GM19240 (cell line): Measurements from ENCODE around the gene ESAM.
A peak's percentile ranks its signal among the peaks of the same experiment; 100 is the strongest.

Experiments
- DNase-seq: peaks from one replicate; pipeline ENCODE4 v3.0.0; 2011; ENCODE audit warnings: low spot score; ENCODE audit not compliant: insufficient read length

The ESAM gene

DNA sequence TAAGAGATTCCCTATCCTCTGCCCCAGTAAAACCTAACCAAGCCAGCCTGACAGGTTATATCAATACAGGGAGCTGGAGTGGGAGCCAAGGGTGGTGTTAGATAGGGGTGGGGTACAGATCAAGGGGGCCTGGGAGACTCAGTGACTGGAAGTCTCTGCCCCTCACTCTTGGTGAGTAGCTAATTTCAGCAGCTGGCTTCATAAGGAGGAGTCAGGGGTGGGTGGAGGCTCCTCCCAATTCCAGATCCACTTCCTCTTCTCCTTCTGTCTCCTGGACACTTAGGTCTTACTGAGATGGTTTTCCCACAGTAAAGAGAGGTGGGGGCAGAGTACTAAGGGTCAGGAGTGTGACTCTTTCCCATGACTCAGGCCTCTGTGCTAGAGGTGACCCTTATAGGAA is 8.9 kb downstream of the ESAM start:
- no peak for DNase-seq

GRCh38 chr11:124752471-124753102 is 9.5 kb downstream of the ESAM start:
- no peak for DNase-seq

GRCh38 chr11:124751741-124752470 is 10.2 kb downstream of the ESAM start, which contains the start of gene VSIG2:
Gene VSIG2, minus strand, starts transcription at chr11:124752255. Its CDS starts 118 bp downstream, at chr11:124752137.
- no peak for DNase-seq

- DNase-seq = no peak
Measured at GRCh38 chr11:124751391-124751740, 10.7 kb downstream of the ESAM start.

- no peak for DNase-seq
Measured at GRCh38 chr11:124749912-124750311, 12.2 kb downstream of the ESAM start.

- DNase-seq = no peak
Measured at GRCh38 chr11:124748481-124749343, 13.4 kb downstream of the ESAM start.

DNA sequence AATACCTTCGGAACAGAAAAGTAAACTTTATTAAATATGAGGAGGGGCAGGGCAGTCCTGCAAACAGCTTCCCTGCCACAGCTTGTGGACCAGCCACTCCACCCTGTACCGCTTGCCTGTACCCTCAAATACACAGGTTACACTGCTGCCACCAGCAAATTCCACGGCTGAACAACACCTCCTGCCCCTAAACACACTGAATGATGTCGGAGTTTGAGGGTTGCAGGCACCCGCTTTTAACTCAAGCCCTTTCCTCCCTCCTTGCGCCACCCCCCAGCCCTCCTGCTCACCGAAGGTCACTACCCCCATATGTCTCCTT is 14.0 kb downstream of the ESAM start:
- DNase-seq = no peak

- DNase-seq = no peak
Measured at GRCh38 chr11:124747406-124748099, 14.5 kb downstream of the ESAM start.

GRCh38 chr11:124746621-124747243 is 15.4 kb downstream of the ESAM start:
- peak; percentile 98 for DNase-seq

- DNase-seq = no peak
Measured at GRCh38 chr11:124745835-124746620, 16.1 kb downstream of the ESAM start.

GRCh38 chr11:124745270-124745834 is 16.7 kb downstream of the ESAM start:
- no peak for DNase-seq

- DNase-seq = no peak
Measured at GRCh38 chr11:124743050-124743449, 19.0 kb downstream of the ESAM start.

DNA sequence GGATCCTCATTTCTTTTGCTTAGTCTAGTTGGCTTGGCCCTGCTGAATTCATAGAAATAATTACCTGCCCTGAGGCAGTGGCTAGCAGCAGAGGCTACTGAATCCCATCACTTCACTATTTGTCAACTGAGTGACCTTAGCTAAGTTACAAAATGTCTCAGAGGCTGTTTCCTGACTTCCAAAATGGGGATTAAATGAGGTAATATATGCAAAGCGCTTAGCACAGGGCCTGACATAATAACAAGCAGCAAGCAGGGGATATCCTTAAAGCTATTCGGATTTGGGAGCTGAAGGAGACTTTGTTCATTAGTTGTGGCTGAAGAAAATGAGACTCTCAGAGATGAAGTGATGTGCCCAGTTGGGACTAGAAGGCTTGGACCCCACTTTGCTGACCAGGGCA is 19.5 kb downstream of the ESAM start:
- no peak for DNase-seq

DNA sequence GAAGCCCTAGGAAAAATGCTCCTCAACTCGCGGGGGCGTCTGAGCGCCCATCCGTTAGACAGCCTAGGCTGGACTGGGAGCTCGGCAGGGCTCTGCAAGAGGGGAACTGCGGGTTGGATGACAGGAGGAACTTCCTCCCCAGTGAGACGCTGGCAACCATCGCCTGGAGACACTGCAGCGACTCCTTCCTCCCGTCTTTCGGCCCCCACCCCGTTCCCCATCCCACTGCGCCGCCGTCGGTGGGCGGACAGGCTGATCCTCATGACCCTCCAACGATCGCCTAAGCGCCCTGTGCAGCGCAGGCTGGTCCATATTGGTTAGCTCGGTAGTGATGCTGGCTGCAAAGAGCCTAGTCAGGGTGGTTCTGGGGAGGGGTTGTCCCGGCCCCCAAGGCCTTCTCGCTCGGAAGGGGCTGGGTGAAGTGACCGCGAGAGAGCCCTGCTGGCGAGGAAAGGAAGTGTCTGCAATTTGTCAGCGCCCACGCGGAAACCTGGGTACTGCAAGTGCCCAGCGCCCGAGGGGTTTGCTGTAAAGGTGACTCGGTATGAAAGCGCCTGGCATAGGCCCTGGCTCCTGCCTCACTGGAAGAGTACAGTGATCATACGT is 21.7 kb downstream of the ESAM start:
- no peak for DNase-seq

DNA sequence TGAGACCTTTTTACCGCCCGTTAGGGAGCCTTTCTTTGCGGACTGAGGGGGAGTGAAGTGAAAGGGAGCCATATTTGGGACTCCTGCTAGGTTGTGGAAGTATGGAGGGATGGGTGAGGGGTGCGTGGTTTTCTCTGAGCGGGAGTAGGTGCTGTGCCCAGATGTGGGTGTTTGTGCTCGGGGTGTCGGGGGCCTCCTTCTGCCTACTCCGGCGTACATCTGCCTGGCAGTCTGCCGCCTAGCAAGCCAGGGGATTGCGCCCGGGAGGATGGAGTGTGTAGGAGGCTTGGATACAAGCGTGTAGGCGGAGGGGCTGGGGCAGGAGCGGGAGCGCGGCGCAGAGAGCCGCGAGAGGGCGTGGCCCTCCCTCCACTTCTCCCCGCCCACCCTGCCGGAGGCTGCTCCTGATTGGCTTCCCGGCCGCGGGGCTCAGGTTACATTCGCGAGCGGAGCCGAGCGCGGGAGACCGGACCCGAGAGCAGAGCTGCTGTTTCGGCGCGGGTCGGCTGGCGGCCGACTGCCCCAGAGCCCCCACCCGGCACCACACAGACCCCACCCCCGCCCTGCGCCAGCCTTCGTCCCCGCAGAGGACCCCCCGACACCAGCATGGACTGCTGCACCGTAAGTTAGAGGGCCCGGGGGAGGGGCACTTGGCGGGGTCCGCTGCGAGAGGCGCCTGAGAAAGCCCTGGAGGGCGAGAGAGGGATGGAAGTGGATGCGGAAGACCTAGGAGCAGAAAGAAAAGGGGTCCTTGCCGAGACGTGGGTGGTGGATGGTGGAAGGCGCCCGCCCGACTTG is 22.4 kb downstream of the ESAM start, which contains the start of gene NRGN:
Gene NRGN (plus strand): TSS at position 464 of the 798 bp plus-strand sequence. CDS start 143 bp downstream, at position 607.
- peak; percentile 93 for DNase-seq

DNA sequence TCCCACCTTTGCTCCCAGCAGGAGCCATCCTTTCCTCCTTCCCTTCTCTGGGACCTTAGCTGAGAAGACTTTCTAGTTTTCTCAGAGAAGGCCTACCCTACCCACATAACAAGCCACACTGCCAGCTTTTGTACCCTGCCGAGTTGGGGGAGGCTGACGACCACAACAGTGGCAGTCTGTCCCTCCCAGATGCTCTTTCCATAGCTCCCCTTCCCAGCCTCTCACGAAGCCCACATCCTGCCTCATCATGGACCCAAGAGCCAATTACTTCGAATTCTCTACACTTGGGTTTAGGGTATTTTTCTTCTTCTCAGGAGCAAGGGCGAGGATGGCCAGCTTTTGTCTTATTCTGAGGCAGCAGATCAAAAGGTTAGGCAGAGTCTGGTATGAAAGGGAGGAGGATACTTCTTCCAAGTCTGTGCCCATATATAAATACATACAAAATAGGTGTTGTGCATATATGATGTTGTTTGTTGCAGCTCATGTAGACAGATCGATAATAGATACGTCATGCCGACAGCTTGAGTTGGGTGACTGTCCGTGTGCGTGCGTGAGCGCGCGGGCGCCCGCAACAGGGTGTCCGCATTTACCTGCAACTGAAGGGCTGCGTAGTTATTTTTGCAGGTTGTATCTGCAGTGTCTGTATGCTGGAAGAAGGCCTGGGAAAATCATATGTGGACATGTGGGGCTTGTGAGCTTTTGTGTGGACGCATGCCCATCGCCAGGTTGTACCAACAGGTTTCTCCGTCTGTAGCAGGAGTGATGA is 23.2 kb downstream of the ESAM start:
- no peak for DNase-seq

DNA sequence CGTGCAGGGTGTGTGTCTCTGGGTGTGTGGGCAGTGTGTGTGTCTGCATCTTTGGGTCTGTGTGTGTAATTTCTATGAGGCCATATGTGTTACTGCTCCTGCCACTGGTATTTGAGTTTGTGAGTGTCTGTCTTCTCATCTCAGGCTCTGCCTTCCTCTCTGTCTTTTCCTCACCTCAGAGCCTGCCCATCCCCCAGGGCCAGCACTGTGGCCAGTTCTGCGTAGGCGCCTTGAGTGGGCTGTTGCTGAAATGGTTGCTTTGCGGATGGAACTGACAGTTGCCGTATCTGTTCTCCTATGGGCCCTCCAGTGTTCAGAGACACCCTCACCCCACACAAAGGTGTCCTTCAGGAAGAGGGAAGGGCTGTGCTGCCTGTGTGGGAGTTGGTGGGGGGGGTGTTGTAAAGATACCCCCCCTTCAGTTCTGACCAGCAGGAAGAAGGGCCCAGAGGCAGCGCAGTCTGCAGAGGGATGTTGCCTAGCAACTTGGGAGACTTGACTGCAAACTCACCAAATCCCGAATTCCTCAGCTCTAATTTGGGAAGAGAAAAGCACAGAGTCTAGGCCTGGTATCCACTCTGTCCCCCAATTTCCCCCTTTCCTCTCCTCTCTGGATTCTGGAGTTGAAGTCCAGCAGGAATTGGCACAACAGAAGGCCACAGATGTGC is 24.3 kb downstream of the ESAM start:
- DNase-seq = no peak
